KMS-11 (cell line): ENCODE measurements around the gene BTK.

Experiments
- H2AFZ ChIP-seq: fragments of 200-600 bp; sonication (generic); 2 replicates; pipeline ENCODE4 v1.6.1; 2016; ENCODE audit warnings: antibody characterized with exemption, mixed run types, low read depth
- H3K27ac ChIP-seq: fragments of 200-600 bp; sonication (generic); 2 replicates; pipeline ENCODE4 v1.6.1; 2016; ENCODE audit warnings: mild to moderate bottlenecking, mixed run types
- H3K27me3 ChIP-seq: fragments of 200-600 bp; sonication (generic); 2 replicates; pipeline ENCODE4 v1.6.1; 2017; ENCODE audit warnings: mild to moderate bottlenecking, low read depth, mixed run types, moderate library complexity; ENCODE audit not compliant: insufficient read depth
- H3K36me3 ChIP-seq: fragments of 200-600 bp; sonication (generic); 2 replicates; pipeline ENCODE4 v1.6.1; 2017; ENCODE audit warnings: mild to moderate bottlenecking, mixed run types; ENCODE audit not compliant: insufficient read depth
- H3K4me1 ChIP-seq: fragments of 200-600 bp; sonication (generic); 2 replicates; pipeline ENCODE4 v1.6.1; 2016; ENCODE audit warnings: mild to moderate bottlenecking, low read depth, mixed run types; ENCODE audit not compliant: poor library complexity, severe bottlenecking
- H3K4me2 ChIP-seq: fragments of 200-600 bp; sonication (generic); 2 replicates; pipeline ENCODE4 v1.7.0; 2016; ENCODE audit warnings: mild to moderate bottlenecking, mixed run types
- H3K4me3 ChIP-seq: fragments of 200-600 bp; sonication (generic); IDR thresholded peaks from 2 replicates; pipeline ENCODE4 v1.6.1; 2017; ENCODE audit warnings: low read depth, low read length, mixed read lengths; ENCODE audit not compliant: insufficient read depth
- H3K79me2 ChIP-seq: fragments of 200-600 bp; sonication (generic); 2 replicates; pipeline ENCODE4 v1.6.1; 2016; ENCODE audit warnings: low read depth, mixed run types; ENCODE audit not compliant: insufficient read depth
- H3K9ac ChIP-seq: fragments of 200-600 bp; sonication (generic); 2 replicates; pipeline ENCODE4 v1.6.1; 2016; ENCODE audit warnings: mild to moderate bottlenecking, mixed run types
- H4K20me1 ChIP-seq: fragments of 200-600 bp; sonication (generic); 2 replicates; pipeline ENCODE4 v1.6.1; 2016; ENCODE audit warnings: mild to moderate bottlenecking, mixed run types; ENCODE audit not compliant: insufficient read depth
- CTCF ChIP-seq: fragments of 200-600 bp; sonication (generic); conservative IDR thresholded peaks from 2 replicates; pipeline ENCODE4 v1.6.1; 2017; ENCODE audit warnings: low read depth, mild to moderate bottlenecking, antibody characterized with exemption, low read length, moderate library complexity, mixed read lengths

Gene BTK

GRCh38 chrX:101408532-101408841, 22.5 kb upstream of the BTK start:
- peak overlapping the region; percentile 93 for H3K9ac ChIP-seq
- H3K4me3 ChIP-seq = no peak overlapping the region
- H3K36me3 ChIP-seq = no peaks in the 10 kb centered on the region
- no peak for TF ChIP-seq CTCF
- H3K27me3 ChIP-seq = no peaks in the 10 kb centered on the region
- peaks cover 58% of the 10 kb centered on the region for H3K79me2 ChIP-seq
- peaks cover 13% of the 10 kb centered on the region for H3K4me1 ChIP-seq
- peak overlapping the region; percentile 78 for H3K4me2 ChIP-seq
- peak overlapping the region; percentile 91 for H3K27ac ChIP-seq
- peak overlapping the region; percentile 42; the same call in 1 of the 2 replicates for H2AFZ ChIP-seq
- H4K20me1 ChIP-seq = no peaks in the 10 kb centered on the region

- H2AFZ ChIP-seq = peak within 1 kb of the TSS; percentile 66
- peaks cover 58% of the 10 kb centered on the region for H3K79me2 ChIP-seq
- peak within 1 kb of the TSS; percentile 91 for H3K27ac ChIP-seq
- no peaks in the 10 kb centered on the region for H4K20me1 ChIP-seq
- peaks cover 13% of the 10 kb centered on the region for H3K4me1 ChIP-seq
- H3K9ac ChIP-seq = peak within 1 kb of the TSS; percentile 93
- no peaks in the 10 kb centered on the region for H3K27me3 ChIP-seq
- H3K36me3 ChIP-seq = no peaks in the 10 kb centered on the region
- H3K4me2 ChIP-seq = peak within 1 kb of the TSS; percentile 78
- no peak for TF ChIP-seq CTCF
- H3K4me3 ChIP-seq = no peak within 1 kb of the TSS
These were observed 21.9 kb upstream of the BTK start, which contains the start of the genes GLA and HNRNPH2 for GRCh38 chrX:101407748-101408531. GLA (minus strand) TSS chrX:101407925; CDS start chrX:101407903, 22 bp downstream. HNRNPH2 (plus strand) TSS chrX:101408222; CDS start chrX:101411989, 3,767 bp downstream.

- Histone ChIP-seq H3K4me3 (no peak overlapping the region), H3K9ac (peak overlapping the region; percentile 93), H4K20me1 (no peaks in the 10 kb centered on the region), H2AFZ (peak overlapping the region; percentile 66), H3K79me2 (peaks cover 58% of the 10 kb centered on the region), H3K4me2 (peak overlapping the region; percentile 76), H3K27ac (peak overlapping the region; percentile 91), H3K36me3 (no peaks in the 10 kb centered on the region), H3K4me1 (peaks cover 13% of the 10 kb centered on the region), H3K27me3 (no peaks in the 10 kb centered on the region)
- no peak for TF ChIP-seq CTCF
These were observed 21.3 kb upstream of the BTK start for GRCh38 chrX:101407167-101407747.

- Histone ChIP-seq H3K36me3 (no peaks in the 10 kb centered on the region), H2AFZ (no peak overlapping the region), H3K4me2 (no peak overlapping the region), H4K20me1 (no peaks in the 10 kb centered on the region), H3K27ac (no peak overlapping the region), H3K4me3 (no peak overlapping the region), H3K27me3 (no peaks in the 10 kb centered on the region), H3K79me2 (peaks cover 3% of the 10 kb centered on the region; the same call in 1 of the 2 replicates), H3K9ac (no peak overlapping the region), H3K4me1 (no peaks in the 10 kb centered on the region)
- no peak for TF ChIP-seq CTCF
These were observed 13.8 kb upstream of the BTK start for GRCh38 chrX:101399825-101400224.
